Gastroesophageal sphincter (tissue), 3 donors: ENCODE data around the gene ETV6.

Experiments used
- EP300 ChIP-seq: sonication (generic); formaldehyde crosslinking; IDR thresholded peaks from one replicate; pipeline ENCODE4 v1.6.1; 2017; ENCODE audit warnings: antibody characterized with exemption, mild to moderate bottlenecking
- POLR2A ChIP-seq, 2 donors: fragments of 450-650 bp; IDR thresholded peaks; one replicate each; pipeline ENCODE4 v1.6.1; 2017; ENCODE audit warnings: antibody characterized with exemption in 2 of 2, mild to moderate bottlenecking in 2 of 2, moderate library complexity in 1 of 2
- TF ChIP-seq, protein P1 (sequence below), 4 experiments: fragments of 200-600 bp in 2 of 4; fragments of 450-650 bp in 2 of 4; sonication (generic) in 1 of 4; IDR thresholded peaks; one replicate each; pipeline ENCODE4 v1.5.1; 2017 to 2019; ENCODE audit warnings: antibody characterized with exemption in 4 of 4, mild to moderate bottlenecking in 2 of 4, moderate library complexity in 2 of 4

DNA sequence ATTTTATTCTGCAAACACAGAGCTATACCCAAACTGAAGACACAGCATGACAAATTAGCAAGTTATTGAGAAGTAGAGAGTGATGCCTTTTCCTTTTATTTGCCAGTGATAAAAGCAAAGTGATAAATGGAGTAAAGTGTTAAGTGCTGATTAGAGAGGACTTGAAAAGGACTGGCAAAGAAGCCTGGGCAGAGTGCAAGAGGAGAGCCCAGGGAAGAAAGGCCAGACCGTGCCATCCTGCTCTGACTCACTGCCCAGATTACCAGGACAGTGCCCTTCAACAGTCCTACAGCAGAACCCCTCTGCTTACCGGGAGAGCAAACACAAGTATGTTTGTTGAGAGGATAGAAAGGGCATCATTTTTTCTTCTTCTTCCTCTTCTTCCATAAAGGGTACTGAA is 106.5 kb downstream of the ETV6 start:
- TF ChIP-seq, protein P1, sequence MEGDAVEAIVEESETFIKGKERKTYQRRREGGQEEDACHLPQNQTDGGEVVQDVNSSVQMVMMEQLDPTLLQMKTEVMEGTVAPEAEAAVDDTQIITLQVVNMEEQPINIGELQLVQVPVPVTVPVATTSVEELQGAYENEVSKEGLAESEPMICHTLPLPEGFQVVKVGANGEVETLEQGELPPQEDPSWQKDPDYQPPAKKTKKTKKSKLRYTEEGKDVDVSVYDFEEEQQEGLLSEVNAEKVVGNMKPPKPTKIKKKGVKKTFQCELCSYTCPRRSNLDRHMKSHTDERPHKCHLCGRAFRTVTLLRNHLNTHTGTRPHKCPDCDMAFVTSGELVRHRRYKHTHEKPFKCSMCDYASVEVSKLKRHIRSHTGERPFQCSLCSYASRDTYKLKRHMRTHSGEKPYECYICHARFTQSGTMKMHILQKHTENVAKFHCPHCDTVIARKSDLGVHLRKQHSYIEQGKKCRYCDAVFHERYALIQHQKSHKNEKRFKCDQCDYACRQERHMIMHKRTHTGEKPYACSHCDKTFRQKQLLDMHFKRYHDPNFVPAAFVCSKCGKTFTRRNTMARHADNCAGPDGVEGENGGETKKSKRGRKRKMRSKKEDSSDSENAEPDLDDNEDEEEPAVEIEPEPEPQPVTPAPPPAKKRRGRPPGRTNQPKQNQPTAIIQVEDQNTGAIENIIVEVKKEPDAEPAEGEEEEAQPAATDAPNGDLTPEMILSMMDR (IDR thresholded peaks at IDR 0.05), result no peak
- no peak for TF ChIP-seq POLR2A (IDR thresholded peaks at IDR 0.05)
- TF ChIP-seq EP300, result no peak
